ENCODE measurements around the gene GAB3. TPM values are rescaled to one million over a fixed set of nuclear protein-coding genes. Genes with fewer than 3 reads are reported as not detected.
A peak's percentile ranks its signal among the peaks of the same experiment; 100 is the strongest.

Gene GAB3
- 5.7 TPM for total RNA-seq

- Histone ChIP-seq H3K27ac (ENCODE audit: low read depth, low read length) (no peak within 1 kb of the TSS), H3K9ac (ENCODE audit: low read depth in 1 of 3, low read length in 3 of 3) (peak within 1 kb of the TSS; percentile 51 to 64 (median 58)), H3K36me3 (ENCODE audit: control insufficient read depth in 3 of 3, insufficient read depth in 3 of 3, low read length in 3 of 3) (no peaks in the 10 kb centered on the region), H3K4me3 (ENCODE audit: low read length in 3 of 3) (peak within 1 kb of the TSS; percentile 62 to 78 (median 74)), H3K4me1 (ENCODE audit: control insufficient read depth in 3 of 3, insufficient read depth in 3 of 3, low read length in 3 of 3) (peaks cover 5 to 10% (median 8%) of the 10 kb centered on the region in 3 donors), H3K9me3 (ENCODE audit: control insufficient read depth in 3 of 3, low read length in 3 of 3) (no peaks in the 10 kb centered on the region), H3K27me3 (ENCODE audit: control insufficient read depth in 3 of 3, insufficient read depth in 3 of 3, low read length in 3 of 3) (peaks cover 0 to 4% (median 0%) of the 10 kb centered on the region in 3 donors)
Observed at GRCh38 chrX:154750301-154751202, at the start of gene GAB3. GAB3 (minus strand) TSS chrX:154751077; CDS start chrX:154751025, 52 bp downstream.

GRCh38 chrX:154799556-154800348 is 48.9 kb upstream of the GAB3 start:
- peak overlapping the region; percentile 34 for H3K27ac ChIP-seq (ENCODE audit: low read depth, low read length)
- peaks cover 11 to 16% (median 16%) of the 10 kb centered on the region in 3 donors for H3K4me1 ChIP-seq (ENCODE audit: control insufficient read depth in 3 of 3, insufficient read depth in 3 of 3, low read length in 3 of 3)
- peak overlapping the region in 1 of 3 donors; percentile 10 for H3K9ac ChIP-seq (ENCODE audit: low read depth in 1 of 3, low read length in 3 of 3)
- H3K9me3 ChIP-seq (ENCODE audit: control insufficient read depth in 3 of 3, low read length in 3 of 3): no peaks in the 10 kb centered on the region
- H3K4me3 ChIP-seq (ENCODE audit: low read length in 3 of 3): no peak overlapping the region
- H3K27me3 ChIP-seq (ENCODE audit: control insufficient read depth in 3 of 3, insufficient read depth in 3 of 3, low read length in 3 of 3): no peaks in the 10 kb centered on the region
- H3K36me3 ChIP-seq (ENCODE audit: control insufficient read depth in 3 of 3, insufficient read depth in 3 of 3, low read length in 3 of 3): no peaks in the 10 kb centered on the region

GRCh38 chrX:154797006-154797405 is 46.1 kb upstream of the GAB3 start:
- no peaks in the 10 kb centered on the region for H3K9me3 ChIP-seq (ENCODE audit: control insufficient read depth in 3 of 3, low read length in 3 of 3)
- no peak overlapping the region for H3K9ac ChIP-seq (ENCODE audit: low read depth in 1 of 3, low read length in 3 of 3)
- H3K27me3 ChIP-seq (ENCODE audit: control insufficient read depth in 3 of 3, insufficient read depth in 3 of 3, low read length in 3 of 3): no peaks in the 10 kb centered on the region
- H3K36me3 ChIP-seq (ENCODE audit: control insufficient read depth in 3 of 3, insufficient read depth in 3 of 3, low read length in 3 of 3): no peaks in the 10 kb centered on the region
- H3K27ac ChIP-seq (ENCODE audit: low read depth, low read length): no peak overlapping the region
- H3K4me3 ChIP-seq (ENCODE audit: low read length in 3 of 3): no peak overlapping the region
- H3K4me1 ChIP-seq (ENCODE audit: control insufficient read depth in 3 of 3, insufficient read depth in 3 of 3, low read length in 3 of 3): peaks cover 2 to 7% (median 7%) of the 10 kb centered on the region in 3 donors

GRCh38 chrX:154795016-154795415 is 44.1 kb upstream of the GAB3 start:
- peaks cover under 1 to 2% (median under 1%) of the 10 kb centered on the region in 3 donors for H3K4me1 ChIP-seq (ENCODE audit: control insufficient read depth in 3 of 3, insufficient read depth in 3 of 3, low read length in 3 of 3)
- H3K9me3 ChIP-seq (ENCODE audit: control insufficient read depth in 3 of 3, low read length in 3 of 3): no peaks in the 10 kb centered on the region
- no peaks in the 10 kb centered on the region for H3K36me3 ChIP-seq (ENCODE audit: control insufficient read depth in 3 of 3, insufficient read depth in 3 of 3, low read length in 3 of 3)
- no peaks in the 10 kb centered on the region for H3K27me3 ChIP-seq (ENCODE audit: control insufficient read depth in 3 of 3, insufficient read depth in 3 of 3, low read length in 3 of 3)
- H3K9ac ChIP-seq (ENCODE audit: low read depth in 1 of 3, low read length in 3 of 3): no peak overlapping the region
- no peak overlapping the region for H3K4me3 ChIP-seq (ENCODE audit: low read length in 3 of 3)
- no peak overlapping the region for H3K27ac ChIP-seq (ENCODE audit: low read depth, low read length)

- H3K27me3 ChIP-seq (ENCODE audit: control insufficient read depth in 3 of 3, insufficient read depth in 3 of 3, low read length in 3 of 3): no peaks in the 10 kb centered on the region
- H3K9ac ChIP-seq (ENCODE audit: low read depth in 1 of 3, low read length in 3 of 3): no peak overlapping the region
- H3K4me1 ChIP-seq (ENCODE audit: control insufficient read depth in 3 of 3, insufficient read depth in 3 of 3, low read length in 3 of 3): no peaks in the 10 kb centered on the region
- H3K27ac ChIP-seq (ENCODE audit: low read depth, low read length): no peak overlapping the region
- H3K4me3 ChIP-seq (ENCODE audit: low read length in 3 of 3): no peak overlapping the region
- no peaks in the 10 kb centered on the region for H3K36me3 ChIP-seq (ENCODE audit: control insufficient read depth in 3 of 3, insufficient read depth in 3 of 3, low read length in 3 of 3)
- H3K9me3 ChIP-seq (ENCODE audit: control insufficient read depth in 3 of 3, low read length in 3 of 3): no peaks in the 10 kb centered on the region
Observed at GRCh38 chrX:154793084-154793795, 42.4 kb upstream of the GAB3 start.

- Histone ChIP-seq H3K9me3 (ENCODE audit: control insufficient read depth in 3 of 3, low read length in 3 of 3) (no peaks in the 10 kb centered on the region), H3K27me3 (ENCODE audit: control insufficient read depth in 3 of 3, insufficient read depth in 3 of 3, low read length in 3 of 3) (no peaks in the 10 kb centered on the region), H3K9ac (ENCODE audit: low read depth in 1 of 3, low read length in 3 of 3) (no peak overlapping the region), H3K36me3 (ENCODE audit: control insufficient read depth in 3 of 3, insufficient read depth in 3 of 3, low read length in 3 of 3) (no peaks in the 10 kb centered on the region), H3K27ac (ENCODE audit: low read depth, low read length) (no peak overlapping the region), H3K4me3 (ENCODE audit: low read length in 3 of 3) (no peak overlapping the region), H3K4me1 (ENCODE audit: control insufficient read depth in 3 of 3, insufficient read depth in 3 of 3, low read length in 3 of 3) (no peaks in the 10 kb centered on the region)
Observed at GRCh38 chrX:154791939-154792338, 41.1 kb upstream of the GAB3 start.

- Histone ChIP-seq H3K9me3 (ENCODE audit: control insufficient read depth in 3 of 3, low read length in 3 of 3) (no peaks in the 10 kb centered on the region), H3K9ac (ENCODE audit: low read depth in 1 of 3, low read length in 3 of 3) (no peak overlapping the region), H3K4me3 (ENCODE audit: low read length in 3 of 3) (no peak overlapping the region), H3K4me1 (ENCODE audit: control insufficient read depth in 3 of 3, insufficient read depth in 3 of 3, low read length in 3 of 3) (no peaks in the 10 kb centered on the region), H3K36me3 (ENCODE audit: control insufficient read depth in 3 of 3, insufficient read depth in 3 of 3, low read length in 3 of 3) (no peaks in the 10 kb centered on the region), H3K27me3 (ENCODE audit: control insufficient read depth in 3 of 3, insufficient read depth in 3 of 3, low read length in 3 of 3) (no peaks in the 10 kb centered on the region), H3K27ac (ENCODE audit: low read depth, low read length) (no peak overlapping the region)
Observed at GRCh38 chrX:154791467-154791866, 40.6 kb upstream of the GAB3 start.

- Histone ChIP-seq H3K4me1 (ENCODE audit: control insufficient read depth in 3 of 3, insufficient read depth in 3 of 3, low read length in 3 of 3) (no peaks in the 10 kb centered on the region), H3K36me3 (ENCODE audit: control insufficient read depth in 3 of 3, insufficient read depth in 3 of 3, low read length in 3 of 3) (peaks cover 0 to 7% (median 5%) of the 10 kb centered on the region in 3 donors), H3K9me3 (ENCODE audit: control insufficient read depth in 3 of 3, low read length in 3 of 3) (no peaks in the 10 kb centered on the region), H3K4me3 (ENCODE audit: low read length in 3 of 3) (no peak overlapping the region), H3K9ac (ENCODE audit: low read depth in 1 of 3, low read length in 3 of 3) (no peak overlapping the region), H3K27me3 (ENCODE audit: control insufficient read depth in 3 of 3, insufficient read depth in 3 of 3, low read length in 3 of 3) (no peaks in the 10 kb centered on the region), H3K27ac (ENCODE audit: low read depth, low read length) (no peak overlapping the region)
Observed at GRCh38 chrX:154785716-154786115, 34.8 kb upstream of the GAB3 start.

GRCh38 chrX:154784149-154784995 is 33.5 kb upstream of the GAB3 start:
- no peak overlapping the region for H3K27ac ChIP-seq (ENCODE audit: low read depth, low read length)

More at GRCh38 chrX:154784149-154784995, 33.5 kb upstream of the GAB3 start:
- Histone ChIP-seq H3K27me3 (ENCODE audit: control insufficient read depth in 3 of 3, insufficient read depth in 3 of 3, low read length in 3 of 3) (no peaks in the 10 kb centered on the region), H3K4me1 (ENCODE audit: control insufficient read depth in 3 of 3, insufficient read depth in 3 of 3, low read length in 3 of 3) (no peaks in the 10 kb centered on the region), H3K9ac (ENCODE audit: low read depth in 1 of 3, low read length in 3 of 3) (no peak overlapping the region), H3K9me3 (ENCODE audit: control insufficient read depth in 3 of 3, low read length in 3 of 3) (no peaks in the 10 kb centered on the region), H3K36me3 (ENCODE audit: control insufficient read depth in 3 of 3, insufficient read depth in 3 of 3, low read length in 3 of 3) (peaks cover 0 to 11% (median 10%) of the 10 kb centered on the region in 3 donors), H3K4me3 (ENCODE audit: low read length in 3 of 3) (no peak overlapping the region)

Data from skeletal muscle tissue (tissue), 4 donors.